ENCODE measurements around the gene TBC1D22B. TPM values are rescaled to one million over a fixed set of nuclear protein-coding genes. Genes with fewer than 3 reads are reported as not detected.

Gene TBC1D22B
- polyA plus RNA-seq, 3 donors = 3.9 to 5.0 (median 4.9) TPM

GRCh38 chr6:37373822-37374471, 116.4 kb downstream of the TBC1D22B start:
- Histone ChIP-seq H3K36me3 (replicated peaks in 1 of 2; ENCODE audit: control insufficient read depth in 1 of 2, insufficient read depth in 2 of 2, low read length in 2 of 2) (peaks cover 43 to 87% of the 10 kb centered on the region in 2 donors), H3K4me2 (replicated peaks; ENCODE audit: extremely low read depth, low read length, poor library complexity, severe bottlenecking) (no peak overlapping the region), H2AFZ (ENCODE audit: insufficient read depth, low read depth, low read length, poor library complexity, severe bottlenecking) (no peak overlapping the region), H3K79me2 (ENCODE audit: insufficient read depth, low read length) (no peaks in the 10 kb centered on the region), H3K27ac (ENCODE audit: low read depth in 1 of 2, low read length in 2 of 2) (no peak overlapping the region), H3K9me3 (replicated peaks in 1 of 2; ENCODE audit: control insufficient read depth in 1 of 2, insufficient read depth in 1 of 2, low read length in 2 of 2) (no peaks in the 10 kb centered on the region), H3K4me3 (replicated peaks in 1 of 3; ENCODE audit: low read depth in 2 of 3, low read length in 3 of 3) (no peak overlapping the region), H4K20me1 (ENCODE audit: insufficient read depth, low read length) (no peaks in the 10 kb centered on the region), H3K4me1 (ENCODE audit: control insufficient read depth in 1 of 2, insufficient read depth in 2 of 2, low read length in 2 of 2) (peaks cover 4 to 6% of the 10 kb centered on the region in 2 donors), H3K27me3 (ENCODE audit: control insufficient read depth in 2 of 2, insufficient read depth in 2 of 2, low read length in 2 of 2) (no peaks in the 10 kb centered on the region), H3K9ac (ENCODE audit: insufficient read depth, low read length, poor library complexity, severe bottlenecking) (no peak overlapping the region)
- Mint-ChIP-seq H3K27me3 (ENCODE audit: low read depth in 3 of 3) (no peaks in the 10 kb centered on the region), H3K4me1 (peaks cover 6% of the 10 kb centered on the region), H3K36me3 (peaks cover 69 to 85% of the 10 kb centered on the region in 2 donors), H3K27ac (no peak overlapping the region), H3K4me3 (no peak overlapping the region), H3K9me3 (no peaks in the 10 kb centered on the region)
- intact Hi-C loops (cut with micrococcal nuclease) = no loop called here
- WGBS (ENCODE audit: insufficient coverage) = no CpG with 5 or more reads among the region's 1 CpG
- DNase-seq = no peak
- no peak for TF ChIP-seq CTCF (IDR thresholded peaks at IDR 0.05)

- no peaks in the 10 kb centered on the region for H3K27me3 Mint-ChIP-seq (ENCODE audit: low read depth in 3 of 3)
- intact Hi-C loops (cut with micrococcal nuclease) = no loop called here
Observed at GRCh38 chr6:37375376-37375775, 117.8 kb downstream of the TBC1D22B start.

More at GRCh38 chr6:37375376-37375775, 117.8 kb downstream of the TBC1D22B start:
- H3K27ac Mint-ChIP-seq = no peak overlapping the region
- Histone ChIP-seq H3K79me2 (ENCODE audit: insufficient read depth, low read length) (no peaks in the 10 kb centered on the region), H3K4me3 (replicated peaks in 1 of 3; ENCODE audit: low read depth in 2 of 3, low read length in 3 of 3) (no peak overlapping the region), H3K4me1 (ENCODE audit: control insufficient read depth in 1 of 2, insufficient read depth in 2 of 2, low read length in 2 of 2) (no peaks in the 10 kb centered on the region), H3K9me3 (replicated peaks in 1 of 2; ENCODE audit: control insufficient read depth in 1 of 2, insufficient read depth in 1 of 2, low read length in 2 of 2) (no peaks in the 10 kb centered on the region), H4K20me1 (ENCODE audit: insufficient read depth, low read length) (no peaks in the 10 kb centered on the region), H3K4me2 (replicated peaks; ENCODE audit: extremely low read depth, low read length, poor library complexity, severe bottlenecking) (no peak overlapping the region), H2AFZ (ENCODE audit: insufficient read depth, low read depth, low read length, poor library complexity, severe bottlenecking) (no peak overlapping the region), H3K27me3 (ENCODE audit: control insufficient read depth in 2 of 2, insufficient read depth in 2 of 2, low read length in 2 of 2) (no peaks in the 10 kb centered on the region), H3K27ac (ENCODE audit: low read depth in 1 of 2, low read length in 2 of 2) (no peak overlapping the region), H3K9ac (ENCODE audit: insufficient read depth, low read length, poor library complexity, severe bottlenecking) (no peak overlapping the region), H3K36me3 (replicated peaks in 1 of 2; ENCODE audit: control insufficient read depth in 1 of 2, insufficient read depth in 2 of 2, low read length in 2 of 2) (peaks cover 44 to 87% of the 10 kb centered on the region in 2 donors)
- H3K9me3 Mint-ChIP-seq = no peaks in the 10 kb centered on the region
- H3K4me3 Mint-ChIP-seq = no peak overlapping the region
- DNase-seq = no peak
- no peaks in the 10 kb centered on the region for H3K4me1 Mint-ChIP-seq
- no peak for TF ChIP-seq CTCF (IDR thresholded peaks at IDR 0.05)
- H3K36me3 Mint-ChIP-seq = peaks cover 63 to 89% of the 10 kb centered on the region in 2 donors
